ENCODE measurements around the gene OTOF.

DNA sequence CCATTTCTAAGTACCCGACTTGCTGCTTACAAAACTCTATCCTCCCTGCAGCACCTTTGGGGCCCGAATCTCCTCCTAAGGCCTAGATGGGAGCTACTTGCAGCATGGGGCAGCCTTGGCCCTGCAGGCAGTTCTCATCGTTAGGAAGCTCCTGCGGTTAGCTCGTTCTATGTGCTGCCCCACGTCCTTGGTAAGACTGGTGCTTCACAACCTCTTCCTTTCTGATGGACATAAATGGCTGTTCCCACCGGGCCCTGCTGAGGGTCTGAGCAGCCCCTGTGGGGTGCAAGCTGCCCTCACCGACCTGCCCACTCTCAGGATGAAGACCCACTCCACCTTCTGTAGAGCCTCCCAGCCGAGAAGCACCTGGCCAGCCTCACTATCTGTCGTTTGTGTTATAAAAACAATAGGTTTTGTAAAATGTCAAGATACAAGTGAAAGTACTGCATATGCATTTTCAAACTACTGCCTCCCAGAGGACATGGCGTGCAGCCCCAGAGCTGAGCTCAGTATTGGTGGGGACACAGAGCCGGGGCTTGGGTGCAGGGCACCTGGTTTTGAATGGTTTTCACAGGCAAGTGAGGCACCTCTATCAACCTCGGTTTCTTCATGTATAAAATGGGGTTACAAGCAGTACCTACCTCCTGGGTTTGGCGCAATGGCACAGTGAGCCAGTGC lies 19.4 kb downstream of the OTOF start:
- TF ChIP-seq EZH2 (IDR thresholded peaks at IDR 0.05; ENCODE audit: insufficient read depth, poor library complexity, severe bottlenecking) (no peak), EZH2phosphoT487 (IDR thresholded peaks at IDR 0.05; ENCODE audit: insufficient read depth, low read depth) (no peak)
